Colon (tissue), 2 donors: ENCODE results near the gene SYNRG.

ENCODE experiments used
- FAIRE-seq: peaks from 2 replicates; lab custom pipeline; 2012; peaks lifted over from hg19 to GRCh38; lab: Jason Lieb, UNC
- donor health status: control.
- donor health status: control.

Gene SYNRG

GRCh38 chr17:37476431-37477120 lies 132.6 kb downstream of the SYNRG start:
- no peak for FAIRE-seq

DNA sequence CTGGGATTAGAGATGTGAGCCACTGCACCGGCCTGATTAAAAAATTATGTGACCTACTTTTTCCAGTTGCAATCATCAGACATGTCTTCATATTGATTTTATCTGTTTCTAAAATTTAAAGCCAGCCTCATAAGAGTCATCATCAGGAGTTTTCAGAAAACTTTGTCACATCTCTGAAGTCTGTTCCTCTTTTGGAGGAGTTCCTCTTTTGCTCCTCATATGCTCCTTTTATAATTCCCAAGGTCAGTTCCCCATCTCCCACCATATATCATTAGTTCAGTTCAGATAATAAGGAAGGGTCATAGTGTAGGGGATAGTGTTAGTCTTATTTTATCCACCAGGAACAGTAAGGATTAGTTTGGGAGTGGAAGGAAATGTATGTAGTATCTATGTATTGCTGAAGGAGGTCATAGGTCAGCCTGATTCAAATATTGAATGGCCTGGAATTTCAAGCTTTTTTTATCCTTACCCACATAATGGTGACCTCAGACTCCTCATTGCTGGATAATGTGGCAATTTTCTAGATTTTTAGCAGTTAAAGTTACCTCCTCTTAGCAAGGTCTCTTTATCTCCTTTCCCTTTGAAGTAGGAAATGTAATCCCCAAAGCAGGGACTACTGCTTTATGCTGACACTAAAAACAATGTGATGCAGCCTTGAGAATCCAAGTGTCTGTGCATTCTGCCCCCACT lies 133.3 kb downstream of the SYNRG start:
- FAIRE-seq = no peak

DNA sequence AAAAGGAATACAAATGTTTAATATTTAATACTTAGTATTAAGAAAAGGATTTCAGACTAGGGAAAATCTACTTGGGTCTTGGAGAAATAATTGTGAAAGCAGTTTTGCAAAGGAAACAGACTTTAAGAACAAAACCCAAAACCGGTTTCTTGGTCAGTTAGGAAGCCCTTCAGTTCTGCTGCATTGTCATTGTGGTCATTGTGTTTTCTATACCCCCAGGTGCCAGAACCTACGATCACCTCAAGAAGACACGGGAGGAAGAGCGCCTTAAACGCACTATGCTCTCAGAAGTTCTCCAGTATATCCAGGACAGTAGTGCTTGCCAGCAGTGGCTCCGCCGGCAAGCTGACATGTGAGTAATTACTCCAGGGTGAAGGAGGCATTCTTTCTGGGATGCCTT lies 139.0 kb downstream of the SYNRG start:
- no peak for FAIRE-seq

GRCh38 chr17:37466471-37466870 lies 142.7 kb downstream of the SYNRG start:
- FAIRE-seq = no peak

DNA sequence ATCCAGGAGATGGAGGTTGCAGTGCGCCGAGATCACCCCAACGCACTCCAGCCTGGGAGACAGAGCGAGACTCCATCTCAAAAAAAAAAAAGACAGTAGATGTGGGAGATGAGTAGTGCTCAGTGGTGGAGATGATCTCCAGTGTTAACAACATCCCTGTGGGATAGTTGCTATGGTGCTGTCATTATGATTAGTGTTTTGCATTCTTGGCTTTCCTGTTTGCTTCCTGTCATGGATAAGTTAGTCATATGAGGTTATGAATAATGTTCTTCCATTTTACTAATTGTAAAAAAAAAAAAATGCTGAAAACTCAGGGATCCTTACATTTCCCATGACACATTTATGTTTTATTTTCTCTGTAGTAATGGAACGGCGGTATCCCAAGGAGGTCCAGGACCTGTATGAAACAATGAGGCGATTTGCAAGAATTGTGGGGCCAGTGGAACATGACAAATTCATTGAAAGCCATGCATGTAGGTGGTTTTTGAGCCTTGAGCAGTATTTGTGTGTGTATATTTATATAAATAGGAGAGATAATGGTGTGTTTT lies 144.1 kb downstream of the SYNRG start:
- FAIRE-seq = no peak
